Activated naive CD4-positive, alpha-beta T cell treated with anti-CD3 and anti-CD28 coated beads, Interleukin-2, amount 50 U/mL, for 24 hours (primary cell): ENCODE data around the gene MYO3B.
"Not testable (repeated sequence)": the region's sequence is repeated elsewhere in the genome, so short reads cannot be mapped to it uniquely, and the experiment has no call there.

Experiments used
- H3K27ac Mint-ChIP-seq: one replicate; pipeline ENCODE4 v1.8.0; 2021; ENCODE audit warnings: mild to moderate bottlenecking, mixed read lengths
- H3K27me3 Mint-ChIP-seq: one replicate; pipeline ENCODE4 v1.8.0; 2021; ENCODE audit warnings: mixed read lengths
- H3K36me3 Mint-ChIP-seq: one replicate; pipeline ENCODE4 v1.8.0; 2021; ENCODE audit warnings: mixed read lengths
- H3K4me1 Mint-ChIP-seq: one replicate; pipeline ENCODE4 v1.8.0; 2021; ENCODE audit warnings: mixed read lengths
- H3K4me3 Mint-ChIP-seq: one replicate; pipeline ENCODE4 v1.8.0; 2021; ENCODE audit warnings: mild to moderate bottlenecking, mixed read lengths
- H3K9me3 Mint-ChIP-seq: one replicate; pipeline ENCODE4 v1.8.0; 2021; ENCODE audit warnings: mixed read lengths

MYO3B gene

GRCh38 chr2:170660409-170660808, 482.5 kb downstream of the MYO3B start:
- no peaks in the 10 kb centered on the region for H3K36me3 Mint-ChIP-seq
- H3K27me3 Mint-ChIP-seq, result peaks cover 1% of the 10 kb centered on the region
- H3K27ac Mint-ChIP-seq, result no peak overlapping the region
- H3K4me1 Mint-ChIP-seq, result no peaks in the 10 kb centered on the region
- H3K9me3 Mint-ChIP-seq, result no peaks in the 10 kb centered on the region
- H3K4me3 Mint-ChIP-seq, result no peak overlapping the region

GRCh38 chr2:170665743-170666142, 487.8 kb downstream of the MYO3B start:
- Mint-ChIP-seq H3K27ac (no peak overlapping the region), H3K4me3 (no peak overlapping the region), H3K4me1 (no peaks in the 10 kb centered on the region), H3K36me3 (no peaks in the 10 kb centered on the region), H3K27me3 (peaks cover 1% of the 10 kb centered on the region), H3K9me3 (no peaks in the 10 kb centered on the region)

- Mint-ChIP-seq H3K27me3 (peaks cover 1% of the 10 kb centered on the region), H3K4me1 (no peaks in the 10 kb centered on the region), H3K27ac (no peak overlapping the region), H3K4me3 (no peak overlapping the region), H3K36me3 (no peaks in the 10 kb centered on the region), H3K9me3 (no peaks in the 10 kb centered on the region)
Observed at GRCh38 chr2:170669909-170670308, 492.0 kb downstream of the MYO3B start.

- Mint-ChIP-seq H3K36me3 (no peaks in the 10 kb centered on the region), H3K27me3 (peaks cover 1% of the 10 kb centered on the region), H3K9me3 (no peaks in the 10 kb centered on the region), H3K4me3 (no peak overlapping the region), H3K4me1 (no peaks in the 10 kb centered on the region), H3K27ac (no peak overlapping the region)
Observed at GRCh38 chr2:170670651-170671050, 492.7 kb downstream of the MYO3B start.

DNA sequence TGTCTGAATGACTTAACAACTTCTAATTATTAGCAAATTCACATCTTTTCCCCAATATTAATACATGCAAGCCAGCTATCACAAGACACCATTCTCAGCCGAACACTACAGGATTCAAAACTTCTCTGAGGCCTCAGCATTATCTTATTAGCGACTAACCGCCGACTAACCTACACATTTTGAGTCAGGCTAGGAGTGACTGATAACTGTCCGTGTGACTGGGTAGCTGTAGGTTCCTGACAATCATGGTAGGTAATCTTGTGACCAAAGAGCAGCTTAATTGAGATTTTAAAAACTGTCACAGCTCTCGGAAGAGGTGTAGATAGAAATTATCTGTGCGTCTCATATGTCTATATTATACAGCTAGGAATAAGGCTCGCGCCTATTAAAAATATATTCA, 493.1 kb downstream of the MYO3B start:
- H3K4me3 Mint-ChIP-seq, result no peak overlapping the region
- peaks cover 1% of the 10 kb centered on the region for H3K27me3 Mint-ChIP-seq
- no peaks in the 10 kb centered on the region for H3K36me3 Mint-ChIP-seq
- H3K4me1 Mint-ChIP-seq, result no peaks in the 10 kb centered on the region
- no peak overlapping the region for H3K27ac Mint-ChIP-seq
- no peaks in the 10 kb centered on the region for H3K9me3 Mint-ChIP-seq

DNA sequence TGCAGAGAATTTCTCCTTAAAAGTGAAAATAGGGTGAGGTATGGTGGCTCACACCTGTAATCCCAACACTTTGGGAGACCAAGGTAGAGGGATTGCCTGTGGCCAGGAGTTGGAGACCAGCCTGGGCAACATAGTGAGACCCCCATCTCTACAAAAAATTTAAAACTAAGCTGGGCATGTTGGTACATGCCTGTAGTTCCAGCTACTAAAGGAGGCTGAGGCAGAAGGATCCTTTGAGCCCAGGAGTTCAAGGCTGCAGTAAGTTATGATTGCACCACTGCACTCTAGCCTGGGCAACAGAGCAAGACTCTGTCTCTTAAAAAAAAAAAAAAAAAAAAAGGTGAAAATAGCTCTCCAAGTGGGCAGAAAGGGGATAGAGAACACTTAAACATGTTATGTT, 496.3 kb downstream of the MYO3B start:
- H3K4me3 Mint-ChIP-seq, H3K4me1 Mint-ChIP-seq, H3K9me3 Mint-ChIP-seq, H3K27ac Mint-ChIP-seq, H3K36me3 Mint-ChIP-seq, H3K27me3 Mint-ChIP-seq: not testable (repeated sequence)

- peaks cover 4% of the 10 kb centered on the region for H3K4me1 Mint-ChIP-seq
Observed at GRCh38 chr2:170675701-170676100, 497.8 kb downstream of the MYO3B start.

GRCh38 chr2:170679607-170680079, 501.7 kb downstream of the MYO3B start:
- Mint-ChIP-seq H3K36me3 (no peaks in the 10 kb centered on the region), H3K4me1 (peaks cover 4% of the 10 kb centered on the region), H3K27me3 (no peaks in the 10 kb centered on the region), H3K9me3 (no peaks in the 10 kb centered on the region), H3K4me3 (no peak overlapping the region), H3K27ac (no peak overlapping the region)

More at GRCh38 chr2:170675701-170676100, 497.8 kb downstream of the MYO3B start:
- Mint-ChIP-seq H3K4me3 (no peak overlapping the region), H3K9me3 (no peaks in the 10 kb centered on the region), H3K27me3 (peaks cover 1% of the 10 kb centered on the region), H3K27ac (no peak overlapping the region), H3K36me3 (no peaks in the 10 kb centered on the region)

DNA sequence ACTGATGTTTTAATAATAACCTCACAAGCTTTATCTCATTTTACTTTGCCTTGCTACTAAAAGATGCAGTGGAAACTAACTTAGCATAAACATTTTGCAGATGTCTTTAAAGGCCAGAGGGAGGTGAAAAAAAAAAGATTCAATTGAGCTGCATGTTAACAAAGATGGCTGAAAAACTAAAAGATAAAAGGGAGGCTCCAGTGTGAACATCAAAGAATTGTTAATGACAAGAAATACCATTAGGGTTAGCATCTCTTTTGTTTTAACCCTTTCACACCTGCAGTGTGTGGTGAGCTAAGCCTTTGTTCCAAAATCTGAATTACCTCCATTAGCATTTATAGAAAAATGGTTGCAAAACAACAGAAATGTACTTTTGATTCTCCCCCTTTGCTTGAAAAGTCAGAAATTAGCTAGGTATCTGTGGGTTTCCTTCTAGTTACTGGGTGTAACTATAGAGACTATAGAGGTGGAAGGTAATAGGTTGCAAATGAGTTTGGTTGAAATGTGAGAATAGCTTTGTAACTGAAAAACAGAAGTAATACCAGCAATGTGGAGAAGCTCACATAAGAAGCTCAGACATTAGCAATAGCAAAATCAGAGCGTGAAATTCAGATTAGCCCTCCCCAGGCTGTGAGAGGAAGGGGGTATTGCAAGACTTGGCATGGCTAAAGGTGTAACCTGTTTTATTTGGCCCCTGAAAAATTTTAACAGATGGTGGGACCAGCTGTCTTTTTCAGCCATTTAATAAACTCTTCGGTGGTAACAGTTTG, 502.4 kb downstream of the MYO3B start:
- peaks cover 4% of the 10 kb centered on the region for H3K4me1 Mint-ChIP-seq
- no peak overlapping the region for H3K27ac Mint-ChIP-seq
- H3K27me3 Mint-ChIP-seq, result no peaks in the 10 kb centered on the region
- no peaks in the 10 kb centered on the region for H3K9me3 Mint-ChIP-seq
- H3K4me3 Mint-ChIP-seq, result no peak overlapping the region
- H3K36me3 Mint-ChIP-seq, result no peaks in the 10 kb centered on the region

DNA sequence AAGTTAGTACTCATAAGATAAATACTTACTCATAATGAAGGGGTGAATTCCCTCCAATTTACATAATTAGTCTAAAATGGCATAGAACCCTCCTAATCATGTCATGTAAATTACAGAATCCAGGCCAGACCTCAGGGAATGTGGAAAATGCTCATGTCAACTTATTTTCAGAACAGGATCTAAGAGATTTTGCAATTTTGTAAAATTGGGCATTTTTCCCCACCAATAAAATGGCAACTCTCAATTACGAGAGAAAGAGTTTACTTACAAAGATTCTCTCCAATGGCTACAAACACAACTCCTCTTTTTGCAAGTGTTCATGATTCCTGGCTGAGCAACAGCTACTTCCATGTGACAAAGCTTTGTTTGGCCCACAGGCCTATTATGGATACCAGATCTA, 503.4 kb downstream of the MYO3B start:
- H3K4me3 Mint-ChIP-seq, result no peak overlapping the region
- no peak overlapping the region for H3K27ac Mint-ChIP-seq
- H3K4me1 Mint-ChIP-seq, result peaks cover 4% of the 10 kb centered on the region
- no peaks in the 10 kb centered on the region for H3K36me3 Mint-ChIP-seq
- H3K9me3 Mint-ChIP-seq, result no peaks in the 10 kb centered on the region
- H3K27me3 Mint-ChIP-seq, result no peaks in the 10 kb centered on the region

DNA sequence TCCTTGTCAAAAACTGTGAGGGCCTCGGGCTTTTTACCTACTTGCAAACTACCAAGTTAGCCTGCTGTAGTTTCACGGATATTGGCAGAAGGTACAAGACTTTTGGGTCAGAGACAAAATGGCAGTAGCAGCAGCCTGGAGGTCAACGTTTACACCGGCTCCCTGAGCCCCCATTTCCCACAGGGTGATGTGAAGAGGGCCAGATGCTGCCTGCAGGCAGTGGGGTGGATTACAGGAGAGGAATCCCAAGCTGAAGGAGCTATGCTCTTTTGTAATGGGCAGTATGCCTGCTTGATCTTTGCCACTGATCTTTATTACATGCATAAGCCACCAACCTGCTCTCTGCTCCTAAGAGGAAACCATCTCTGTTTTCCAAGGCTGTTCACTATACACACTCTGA, 507.6 kb downstream of the MYO3B start:
- Mint-ChIP-seq H3K4me1 (no peaks in the 10 kb centered on the region), H3K4me3 (no peak overlapping the region), H3K27ac (no peak overlapping the region), H3K27me3 (no peaks in the 10 kb centered on the region), H3K36me3 (no peaks in the 10 kb centered on the region), H3K9me3 (no peaks in the 10 kb centered on the region)

- H3K27ac Mint-ChIP-seq, result no peak overlapping the region
- H3K27me3 Mint-ChIP-seq, result no peaks in the 10 kb centered on the region
- H3K9me3 Mint-ChIP-seq, result no peaks in the 10 kb centered on the region
- no peaks in the 10 kb centered on the region for H3K36me3 Mint-ChIP-seq
- no peak overlapping the region for H3K4me3 Mint-ChIP-seq
- H3K4me1 Mint-ChIP-seq, result no peaks in the 10 kb centered on the region
Observed at GRCh38 chr2:170689481-170689880, 511.5 kb downstream of the MYO3B start.

- H3K36me3 Mint-ChIP-seq, result no peaks in the 10 kb centered on the region
- no peaks in the 10 kb centered on the region for H3K27me3 Mint-ChIP-seq
- H3K4me1 Mint-ChIP-seq, result no peaks in the 10 kb centered on the region
- H3K4me3 Mint-ChIP-seq, result no peak overlapping the region
- H3K27ac Mint-ChIP-seq, result no peak overlapping the region
- no peaks in the 10 kb centered on the region for H3K9me3 Mint-ChIP-seq
Observed at GRCh38 chr2:170690640-170691039, 512.7 kb downstream of the MYO3B start.

GRCh38 chr2:170694316-170694715, 516.4 kb downstream of the MYO3B start:
- H3K4me3 Mint-ChIP-seq, result no peak overlapping the region
- no peak overlapping the region for H3K27ac Mint-ChIP-seq
- H3K36me3 Mint-ChIP-seq, result no peaks in the 10 kb centered on the region
- H3K4me1 Mint-ChIP-seq, result no peaks in the 10 kb centered on the region
- no peaks in the 10 kb centered on the region for H3K27me3 Mint-ChIP-seq
- no peaks in the 10 kb centered on the region for H3K9me3 Mint-ChIP-seq

DNA sequence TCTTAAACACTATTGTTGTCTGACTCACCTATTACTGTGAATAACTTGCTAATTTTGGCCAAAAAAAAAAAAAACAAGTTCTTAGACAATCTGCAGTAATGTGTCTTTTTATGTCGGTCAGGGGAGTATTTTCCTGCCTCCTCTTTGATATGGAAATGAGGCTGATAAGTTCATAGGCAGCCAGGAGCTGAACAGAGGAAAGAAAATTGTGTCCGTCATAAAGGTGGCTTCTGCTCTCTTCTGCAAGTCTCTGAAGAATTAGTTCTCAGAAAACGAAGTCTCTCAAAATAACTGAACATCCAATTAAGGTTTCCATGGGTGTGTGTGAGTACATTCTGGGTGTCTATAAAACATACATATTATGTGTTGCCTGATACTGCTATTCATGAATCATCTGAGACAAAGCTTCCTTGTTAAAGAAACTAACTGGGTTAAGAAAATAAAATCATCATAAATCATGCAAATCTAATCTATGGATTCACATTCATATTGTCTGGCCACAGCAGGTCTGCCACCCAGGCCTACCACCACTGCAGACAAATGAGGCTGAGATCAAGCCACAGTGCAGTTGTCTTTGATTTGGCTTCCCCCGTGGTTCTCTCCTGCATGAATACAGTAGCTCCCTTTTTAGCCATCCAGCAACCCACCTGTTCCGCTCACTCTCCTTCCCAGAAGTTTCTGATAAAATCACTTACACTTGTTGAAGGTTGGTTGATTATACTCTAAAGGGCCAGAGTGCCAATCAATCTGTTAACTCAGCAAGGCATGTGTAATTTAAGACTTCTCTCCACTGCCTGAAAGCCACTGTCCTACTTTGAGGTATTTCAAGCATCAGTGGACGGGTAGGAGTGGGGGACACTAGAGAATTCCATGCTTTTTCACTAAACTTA, 517.8 kb downstream of the MYO3B start:
- H3K4me3 Mint-ChIP-seq, result no peak overlapping the region

DNA sequence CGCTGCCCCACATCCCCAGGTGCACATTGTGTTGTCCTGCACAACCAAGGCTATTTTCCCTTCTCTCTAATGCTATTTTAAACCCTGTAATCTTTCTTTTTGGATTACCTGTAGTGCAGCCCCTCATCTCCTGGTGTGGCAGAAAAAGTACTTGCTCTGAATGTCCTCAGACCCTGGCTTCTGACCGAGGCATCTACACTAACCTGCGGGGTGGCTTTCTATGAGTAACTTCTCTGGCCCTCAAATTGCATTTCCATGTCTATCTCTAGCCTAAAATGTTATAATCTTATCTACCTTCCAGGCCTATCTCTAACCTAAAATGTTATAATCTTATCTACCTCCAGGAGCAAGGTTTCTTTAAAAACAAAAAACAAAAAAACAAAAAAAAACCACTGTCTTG, 519.0 kb downstream of the MYO3B start:
- no peak overlapping the region for H3K27ac Mint-ChIP-seq
- H3K36me3 Mint-ChIP-seq, result no peaks in the 10 kb centered on the region
- H3K27me3 Mint-ChIP-seq, result peaks cover 2% of the 10 kb centered on the region
- H3K4me3 Mint-ChIP-seq, result no peak overlapping the region
- H3K4me1 Mint-ChIP-seq, result no peaks in the 10 kb centered on the region
- no peaks in the 10 kb centered on the region for H3K9me3 Mint-ChIP-seq

More for the DNA sequence above, 517.8 kb downstream of the MYO3B start:
- Mint-ChIP-seq H3K36me3 (no peaks in the 10 kb centered on the region), H3K27me3 (peaks cover 2% of the 10 kb centered on the region), H3K9me3 (no peaks in the 10 kb centered on the region), H3K4me1 (no peaks in the 10 kb centered on the region), H3K27ac (no peak overlapping the region)
